ENCODE data around the gene CCDC12.

Gene CCDC12

DNA sequence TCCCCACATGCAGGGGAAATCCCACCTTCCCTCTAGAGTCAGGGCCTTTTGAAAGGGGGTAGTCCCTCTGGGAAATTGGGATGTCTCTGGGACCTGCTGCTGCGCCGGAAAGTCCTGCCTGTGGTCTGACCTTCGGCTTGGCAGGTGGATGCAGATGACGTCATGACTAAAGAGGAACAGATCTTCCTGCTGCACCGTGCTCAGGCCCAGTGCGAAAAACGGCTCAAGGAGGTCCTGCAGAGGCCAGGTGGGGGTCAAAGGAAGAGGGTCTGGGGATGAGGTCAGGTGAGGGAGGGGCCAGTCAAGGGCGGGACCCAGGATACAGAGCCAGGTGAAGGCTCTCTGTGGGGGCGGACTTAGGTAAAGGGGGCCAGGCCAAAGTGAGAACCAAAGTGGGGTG, 82.8 kb downstream of the CCDC12 start:
- DNase-seq (ENCODE audit: low read depth in 2 of 2), result no peak

DNA sequence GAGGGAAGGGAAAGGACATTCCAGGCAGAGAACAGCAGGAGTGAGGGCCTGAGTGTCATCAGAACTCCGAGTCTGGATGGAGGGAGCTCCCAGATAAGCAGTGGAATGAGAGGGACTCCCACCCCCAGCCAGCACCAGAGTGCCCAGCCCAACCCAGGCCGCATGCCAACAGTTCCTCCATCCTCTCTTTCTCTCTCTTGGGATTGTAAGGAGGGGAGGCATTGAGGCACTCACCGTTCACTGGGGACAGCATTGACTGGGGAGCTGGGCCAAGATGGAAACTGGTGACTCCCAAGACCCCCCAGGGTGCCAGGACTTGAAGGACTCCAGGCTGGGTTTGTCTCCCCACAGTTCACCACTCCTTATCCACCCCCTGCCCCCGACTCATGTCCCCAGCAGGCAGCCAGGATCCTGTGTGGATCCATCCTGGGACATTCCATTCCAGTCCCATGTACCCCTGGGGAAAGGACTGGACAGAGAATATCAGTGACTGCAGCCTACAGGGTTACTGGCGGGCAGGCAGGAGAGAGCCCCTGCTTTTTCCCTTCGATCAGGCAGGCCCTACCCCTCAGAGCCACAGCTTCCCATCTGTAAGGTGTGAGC, 83.3 kb downstream of the CCDC12 start:
- DNase-seq (ENCODE audit: low read depth in 2 of 2), result no peak

DNA sequence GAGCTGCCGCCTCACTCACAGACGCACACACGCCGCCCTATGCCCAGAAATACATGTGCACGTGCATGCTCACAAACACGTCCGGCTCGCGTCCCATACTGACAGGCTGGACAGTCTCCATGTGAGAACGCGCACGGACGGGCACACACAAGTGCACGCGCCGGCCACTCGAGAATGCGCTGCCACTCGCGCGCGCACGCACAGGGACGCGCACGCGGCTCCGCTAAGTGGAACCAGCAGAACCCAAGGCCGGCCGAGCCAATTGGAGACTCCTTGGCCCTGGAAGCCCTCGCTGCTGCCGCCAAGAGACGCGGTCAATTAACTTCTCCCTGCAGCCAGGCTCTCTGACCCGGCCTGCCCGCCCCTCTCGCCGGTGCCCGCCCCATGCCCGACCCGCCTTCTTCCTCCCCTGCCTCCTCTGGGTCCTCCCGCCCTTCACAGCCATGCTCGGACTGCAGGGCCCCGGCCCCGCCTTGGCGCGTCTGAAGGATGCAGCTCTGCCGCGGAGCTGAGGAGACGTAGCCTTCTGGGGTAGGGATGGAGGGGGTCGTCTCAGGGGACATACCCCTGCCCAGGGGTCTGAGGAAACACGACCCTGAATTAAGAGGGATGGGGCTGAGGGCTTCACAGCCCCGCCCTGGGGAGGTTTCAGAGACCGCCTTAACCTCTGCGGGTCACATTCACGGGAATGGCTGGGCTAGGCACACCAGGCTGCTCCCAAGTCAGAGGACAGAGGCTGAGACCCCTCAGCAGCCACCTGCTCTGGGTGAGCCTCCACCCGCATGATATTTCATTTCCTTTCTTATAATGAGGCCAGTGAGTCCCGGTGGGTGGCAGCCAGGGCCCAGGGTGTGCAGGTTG, 84.0 kb downstream of the CCDC12 start:
- no peak for DNase-seq (ENCODE audit: low read depth in 2 of 2)

DNA sequence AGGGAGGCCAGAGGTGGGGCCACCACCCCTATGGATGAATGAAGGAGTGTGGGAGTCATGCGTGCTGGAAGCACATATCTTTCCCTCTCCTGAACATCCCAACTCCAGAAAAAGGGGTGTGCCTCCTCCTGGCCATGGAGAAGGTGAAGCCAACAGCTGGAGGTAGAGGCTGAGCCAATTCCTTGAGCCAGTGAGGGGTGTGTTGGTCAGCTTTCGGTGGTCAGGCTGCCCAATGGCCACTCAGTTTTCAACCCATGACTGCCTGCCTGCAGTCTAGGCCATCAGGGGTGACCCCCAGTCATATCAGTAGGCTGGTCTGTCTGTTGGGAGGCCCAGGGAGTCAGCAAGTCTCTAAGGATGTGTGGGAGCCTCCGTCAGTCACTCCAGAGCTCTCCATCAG, 85.4 kb downstream of the CCDC12 start:
- no peak for DNase-seq (ENCODE audit: low read depth in 2 of 2)

DNA sequence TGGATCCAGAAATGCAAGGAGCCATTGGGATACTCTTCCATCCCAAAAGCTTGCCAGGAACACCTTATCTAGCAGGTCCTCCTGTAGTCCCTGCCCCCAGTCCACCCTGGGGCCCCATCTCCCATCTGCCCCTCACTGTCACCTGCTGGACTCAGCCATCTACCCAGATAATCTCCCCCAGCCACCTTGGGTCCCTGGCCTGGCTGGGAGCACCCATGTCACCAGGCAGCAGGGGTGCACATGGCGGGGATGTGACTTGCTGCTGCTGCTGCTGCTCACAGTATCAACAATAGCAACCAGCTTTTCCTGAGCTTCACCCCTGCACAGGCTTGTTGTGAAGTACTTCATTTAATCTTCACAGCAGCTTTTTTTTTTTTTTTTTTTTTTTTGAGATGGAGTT, 86.4 kb downstream of the CCDC12 start:
- DNase-seq (ENCODE audit: low read depth in 2 of 2), result no peak

DNA sequence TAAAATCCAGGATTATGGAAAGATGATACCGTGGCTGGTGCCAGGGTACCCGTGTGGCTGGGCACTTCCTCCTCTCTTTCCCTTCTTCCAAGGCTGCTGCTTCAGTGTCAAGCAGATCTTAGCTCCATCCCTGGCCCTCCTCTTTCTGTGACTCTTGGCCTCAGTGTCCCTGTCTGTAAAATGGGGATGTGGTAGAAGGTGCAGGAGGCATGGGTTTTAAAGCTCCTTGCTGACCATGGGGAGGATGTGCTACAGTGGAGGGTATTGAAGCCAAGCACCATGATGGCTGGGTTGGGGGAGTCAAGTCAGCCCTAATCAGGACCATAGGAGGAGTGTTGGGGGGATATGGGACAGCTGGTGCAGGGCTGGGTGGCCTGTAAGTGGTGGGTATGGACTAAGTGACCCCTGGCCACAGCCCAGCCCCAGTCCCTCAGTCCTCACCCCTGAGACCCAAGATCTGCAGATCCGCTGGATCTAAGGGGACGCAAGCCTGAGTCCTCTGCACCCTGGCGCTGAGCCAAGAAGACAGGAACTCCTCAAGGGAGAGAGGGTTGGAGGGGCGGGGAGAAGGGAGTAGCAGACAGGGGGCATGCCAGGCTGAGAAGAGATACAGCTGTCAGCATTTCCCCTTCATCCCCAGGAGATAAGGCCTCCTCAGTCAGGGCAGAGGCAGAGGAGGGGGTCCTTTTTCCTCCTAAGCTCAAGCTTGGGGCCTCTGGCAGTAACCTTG, 87.0 kb downstream of the CCDC12 start:
- no peak for DNase-seq (ENCODE audit: low read depth in 2 of 2)

DNA sequence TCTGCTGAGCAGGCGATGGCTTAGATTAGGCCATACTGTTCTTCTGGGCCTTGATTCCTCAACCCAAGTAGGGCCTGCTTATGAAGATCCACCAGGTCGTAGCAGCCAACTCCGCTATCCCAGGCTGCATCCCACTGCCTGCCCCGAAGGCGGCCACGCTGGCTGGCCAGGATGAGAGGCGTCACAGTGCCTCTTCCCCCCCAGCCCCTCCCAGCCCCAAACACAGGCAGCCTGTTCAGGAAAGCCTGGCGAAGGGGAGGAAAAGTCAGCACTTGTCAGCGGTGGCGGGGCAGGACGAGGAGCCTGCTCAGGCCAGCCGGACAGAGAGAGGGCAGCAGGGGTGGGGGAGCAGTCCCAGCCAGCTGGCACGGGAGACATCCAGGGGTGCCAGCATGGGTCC, 87.8 kb downstream of the CCDC12 start:
- no peak for DNase-seq (ENCODE audit: low read depth in 2 of 2)

DNA sequence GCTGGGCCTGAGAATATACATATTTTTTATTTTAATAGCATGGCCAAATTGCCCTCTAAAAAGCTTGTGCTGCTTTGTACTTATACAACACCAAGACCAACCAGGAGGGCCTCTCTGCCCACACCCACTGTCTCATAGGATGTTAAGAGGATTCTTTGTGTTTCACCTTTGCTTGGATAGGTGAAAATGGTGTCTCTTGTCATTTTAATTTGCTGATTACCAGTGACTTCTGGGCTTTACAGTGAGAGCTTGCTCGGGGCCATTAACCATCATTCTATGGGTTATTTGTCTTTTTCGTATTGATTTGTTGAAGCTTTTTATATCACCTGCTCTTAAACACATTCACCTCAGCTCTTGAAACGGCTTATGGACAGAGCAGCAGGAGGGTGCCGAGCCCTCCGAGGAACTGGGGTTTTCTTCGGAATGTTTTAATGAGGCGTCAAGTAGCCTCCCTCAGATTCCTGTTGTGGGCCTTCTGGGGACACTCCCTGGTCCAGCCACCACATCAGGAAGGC, 88.5 kb downstream of the CCDC12 start:
- DNase-seq (ENCODE audit: low read depth in 2 of 2), result no peak

DNA sequence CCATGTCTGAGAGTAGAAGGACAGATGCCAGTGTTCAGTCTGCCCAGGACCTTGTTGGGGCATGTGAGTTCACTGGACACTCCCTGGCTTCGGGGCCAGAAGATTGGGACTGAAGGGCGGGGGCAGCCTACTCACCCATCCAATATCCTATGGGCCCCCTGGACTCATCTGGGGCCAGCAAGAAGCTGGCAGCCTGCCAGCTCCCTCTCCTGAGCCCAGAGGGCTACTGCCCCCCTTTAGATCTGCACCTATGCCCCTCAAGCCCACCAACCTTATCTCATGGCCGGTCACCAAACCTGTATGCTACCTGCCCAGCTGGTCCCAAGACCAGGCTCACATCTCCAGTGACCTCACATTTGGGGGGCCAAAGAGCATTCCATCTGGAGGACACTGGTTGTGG, 90.9 kb downstream of the CCDC12 start:
- DNase-seq (ENCODE audit: low read depth in 2 of 2), result no peak

DNA sequence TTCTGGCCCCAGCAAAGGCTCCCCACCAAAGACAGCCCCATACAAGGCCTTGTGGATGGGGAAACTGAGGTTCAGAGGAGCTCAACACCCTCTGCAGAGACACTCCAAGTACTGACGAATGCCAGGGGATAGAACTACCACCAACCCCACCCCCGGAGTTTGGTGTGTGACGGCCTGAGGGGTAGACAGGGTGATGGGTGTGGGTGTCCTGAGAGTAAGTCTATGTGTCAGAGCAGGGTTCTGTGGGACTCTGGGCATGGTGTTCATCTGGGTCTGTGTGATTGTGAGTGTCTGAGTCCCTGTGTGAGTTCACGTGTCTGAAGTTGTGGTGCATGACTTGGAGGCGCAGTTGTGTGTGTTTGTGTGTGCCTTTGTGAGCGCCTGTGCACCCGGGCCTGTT, 91.6 kb downstream of the CCDC12 start:
- no peak for DNase-seq (ENCODE audit: low read depth in 2 of 2)

DNA sequence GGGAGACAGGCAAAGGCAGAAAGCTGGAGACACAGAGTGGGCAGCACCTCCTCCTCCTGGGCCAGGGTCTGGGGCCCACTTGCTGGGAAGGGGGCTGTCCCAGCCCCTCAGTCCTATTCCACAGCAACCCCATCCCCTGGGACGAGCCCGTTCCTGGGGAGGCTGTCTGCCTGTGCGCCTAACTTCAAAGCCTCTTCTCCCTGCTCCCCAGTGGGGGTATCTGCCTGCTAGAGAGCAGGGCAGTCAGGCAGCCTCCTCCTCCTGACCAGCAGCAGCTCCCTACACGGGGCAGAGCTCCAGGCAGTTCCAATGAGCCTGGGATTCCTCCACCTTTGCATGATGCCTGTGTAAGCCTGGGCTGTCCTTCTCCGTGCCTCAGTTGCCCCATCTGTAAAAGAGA, 92.1 kb downstream of the CCDC12 start:
- no peak for DNase-seq (ENCODE audit: low read depth in 2 of 2)

DNA sequence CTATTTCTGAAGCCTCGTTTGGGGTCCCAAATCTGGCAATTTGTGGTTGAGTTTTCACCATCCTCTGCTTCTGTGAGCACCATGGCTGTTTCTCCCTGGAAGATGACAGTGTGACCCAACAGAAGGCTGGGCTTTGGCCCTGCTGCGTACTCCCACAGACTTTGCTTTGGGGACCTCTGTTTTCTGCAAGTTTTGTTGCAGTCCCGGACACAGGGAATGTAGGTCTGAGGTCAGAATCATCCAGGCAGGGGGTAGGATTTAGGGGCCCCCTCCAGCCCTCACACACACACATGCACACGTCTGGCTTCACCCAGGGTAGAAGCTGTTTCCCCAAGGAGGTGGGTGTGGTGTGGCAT, 92.7 kb downstream of the CCDC12 start:
- no peak for DNase-seq (ENCODE audit: low read depth in 2 of 2)

DNA sequence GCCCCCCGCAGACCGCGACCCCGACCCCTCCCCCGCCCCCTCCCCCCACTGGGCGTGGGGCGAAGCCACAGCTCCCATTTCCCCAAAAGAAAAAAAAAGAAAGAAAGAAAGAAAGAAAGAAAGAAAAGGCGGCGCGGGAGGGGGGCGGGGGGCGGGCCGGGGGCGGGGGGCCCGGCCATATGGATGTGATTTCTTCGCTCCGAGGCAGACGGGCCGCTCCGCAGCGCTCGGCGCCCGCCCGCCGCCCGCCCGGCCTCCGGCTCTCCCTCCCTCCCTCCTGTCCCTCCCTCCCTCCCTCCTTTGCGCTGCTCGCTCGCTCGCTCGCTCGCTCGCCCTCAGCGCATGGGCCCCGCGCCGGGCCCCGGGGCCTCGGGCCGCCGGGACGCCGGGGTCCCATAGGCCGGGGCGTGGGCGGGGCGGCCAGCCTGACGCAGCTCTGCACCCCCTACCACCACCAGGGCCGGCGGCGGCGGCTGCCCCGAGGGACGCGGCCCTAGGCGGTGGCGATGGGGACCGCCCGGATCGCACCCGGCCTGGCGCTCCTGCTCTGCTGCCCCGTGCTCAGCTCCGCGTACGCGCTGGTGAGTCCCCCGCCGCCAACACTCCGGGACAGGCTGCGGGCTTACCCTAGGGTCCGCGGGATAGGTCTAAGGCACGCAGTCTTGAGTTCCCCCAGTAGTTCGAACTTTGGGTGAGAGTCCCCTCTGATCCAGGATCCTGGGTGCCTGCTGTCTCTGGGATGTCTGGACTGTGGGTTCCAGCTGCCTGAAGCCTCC, 93.3 kb downstream of the CCDC12 start:
- no peak for DNase-seq (ENCODE audit: low read depth in 2 of 2)

DNA sequence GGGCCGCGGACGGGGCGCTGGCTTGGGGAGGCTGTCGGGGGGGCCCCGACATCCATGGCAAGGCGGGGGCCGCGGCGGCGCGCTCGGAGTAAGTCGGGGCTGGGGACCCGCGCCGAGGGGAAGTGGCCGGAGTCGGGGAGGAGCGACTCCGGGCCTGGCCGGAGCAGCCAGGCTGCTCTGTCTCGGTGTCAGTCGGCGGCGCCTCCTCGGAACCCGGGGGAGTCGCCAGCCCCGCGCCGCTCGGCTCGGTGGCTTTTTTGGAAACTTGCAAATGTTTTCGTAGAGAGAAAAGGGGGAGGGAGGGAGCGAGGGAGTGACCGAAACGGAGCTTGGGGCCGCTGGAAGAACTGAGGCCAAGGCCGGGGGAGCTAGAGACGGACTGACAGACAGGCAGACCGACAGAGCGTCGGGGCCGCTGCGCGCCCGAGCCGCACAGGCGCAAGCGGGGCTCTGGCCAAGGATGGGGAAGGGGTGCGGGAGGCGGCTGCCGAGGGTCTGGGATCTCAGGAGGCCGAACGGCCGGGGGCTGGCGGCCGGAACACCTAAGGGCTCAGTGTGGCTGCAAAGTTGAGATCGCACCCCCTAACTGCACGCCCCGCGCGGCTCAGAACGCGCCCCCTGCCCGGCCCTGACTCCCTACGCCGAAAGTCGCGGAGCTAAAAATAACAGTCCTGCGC, 94.0 kb downstream of the CCDC12 start:
- DNase-seq (ENCODE audit: low read depth in 2 of 2), result no peak

DNA sequence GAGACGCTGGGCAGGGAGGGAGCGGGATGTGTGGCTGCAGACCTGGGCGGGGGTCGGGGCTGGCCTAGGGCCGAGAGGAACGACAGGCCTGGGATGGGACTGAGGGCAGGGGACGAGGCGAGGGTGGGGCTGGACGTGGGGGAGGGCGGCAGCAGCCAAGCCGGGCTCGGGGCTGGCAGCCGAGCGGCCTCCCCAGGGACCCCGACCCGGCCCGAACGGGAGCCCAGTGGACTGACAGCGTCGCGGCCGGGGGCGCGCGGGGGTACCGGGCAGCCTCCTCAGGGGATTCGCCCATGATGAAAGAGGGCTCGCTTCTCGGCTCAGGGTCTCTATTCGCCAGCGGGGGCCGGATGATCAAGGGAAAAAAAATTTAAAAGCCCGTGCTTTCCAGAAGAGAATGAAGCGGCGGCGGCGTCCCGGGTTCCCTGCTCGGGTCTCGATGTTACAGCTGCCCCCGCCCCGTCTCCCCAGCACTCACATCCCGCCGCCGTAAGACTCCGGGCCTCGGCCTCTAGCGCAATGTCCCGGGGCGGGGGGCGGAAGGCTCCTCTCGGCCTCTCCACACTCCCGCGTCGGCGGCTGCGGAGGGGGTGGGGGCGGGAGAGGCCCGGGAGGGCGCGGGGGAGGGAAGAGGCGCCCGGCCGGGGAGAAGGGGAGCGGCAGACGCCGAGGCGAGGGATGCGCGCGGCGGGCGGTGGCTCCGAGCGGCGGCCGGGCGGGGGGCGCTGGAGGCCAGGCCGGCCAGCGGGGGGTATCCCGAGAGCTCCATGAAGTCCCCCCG, 94.8 kb downstream of the CCDC12 start:
- DNase-seq (ENCODE audit: low read depth in 2 of 2), result no peak

DNA sequence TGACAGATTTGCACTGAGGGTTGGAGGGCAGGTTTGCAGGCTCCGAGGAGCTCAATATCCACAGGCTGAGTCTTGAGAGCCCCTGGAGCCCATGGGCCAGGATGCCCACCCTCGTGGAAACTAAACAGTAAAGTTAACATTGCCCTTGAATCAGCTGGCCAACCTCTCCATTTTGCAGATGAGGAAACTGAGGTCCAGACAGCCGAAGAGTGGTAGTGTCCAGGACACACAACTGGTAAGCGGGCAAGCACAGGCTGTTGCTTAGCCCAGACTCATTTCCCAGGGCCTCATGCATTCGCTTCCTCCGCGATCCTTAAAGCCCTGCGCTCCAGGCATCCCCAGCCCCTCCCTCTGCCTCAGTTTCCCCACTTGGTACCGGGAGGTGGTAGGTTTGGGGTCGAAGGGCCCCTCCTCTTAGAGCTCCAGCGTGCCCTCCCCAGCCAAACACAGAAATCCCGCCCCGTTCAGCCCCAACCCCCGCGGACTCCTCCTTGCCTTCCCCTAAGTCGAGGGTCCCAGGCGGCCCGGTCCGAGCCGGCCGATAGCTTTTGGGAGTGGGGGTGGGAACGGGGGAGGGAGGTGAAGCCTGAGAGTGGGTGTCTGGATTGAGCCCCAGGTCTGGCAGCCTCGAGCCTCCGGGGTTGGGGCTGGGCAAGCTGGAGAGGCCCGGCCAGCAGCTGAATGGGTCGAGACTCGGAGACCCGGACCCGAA, 95.5 kb downstream of the CCDC12 start:
- no peak for DNase-seq (ENCODE audit: low read depth in 2 of 2)

DNA sequence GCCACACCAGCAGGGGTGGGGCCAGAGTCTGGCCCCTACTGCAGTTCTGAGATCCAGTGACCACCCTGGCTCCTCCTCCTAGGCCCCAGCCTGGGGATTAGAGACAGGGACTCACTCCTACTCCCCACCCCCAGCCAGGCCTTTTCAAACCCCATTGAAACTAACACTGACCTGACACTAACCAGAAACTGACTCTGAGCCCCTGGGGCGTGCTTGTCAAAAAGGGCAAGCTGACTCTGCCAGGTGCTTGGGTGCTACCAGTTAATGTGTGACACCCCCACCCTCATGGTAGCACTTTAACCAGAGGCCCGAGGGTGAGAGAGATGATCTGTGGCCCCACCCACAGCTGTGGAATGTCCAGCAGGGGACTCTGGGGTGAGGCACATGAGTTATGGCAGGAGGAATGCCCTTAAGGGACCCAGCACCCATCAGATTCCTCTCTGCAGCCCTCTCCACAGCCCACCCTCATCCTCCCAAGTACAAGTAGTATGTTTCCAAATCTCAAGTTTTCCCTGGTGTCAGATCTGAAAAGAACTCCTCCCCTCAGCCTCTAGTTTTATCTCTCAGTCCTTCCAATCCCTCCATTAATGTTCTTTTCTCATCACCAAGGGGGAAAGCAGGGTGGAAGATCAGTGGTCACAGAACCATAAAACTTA, 97.6 kb downstream of the CCDC12 start:
- no peak for DNase-seq (ENCODE audit: low read depth in 2 of 2)

DNA sequence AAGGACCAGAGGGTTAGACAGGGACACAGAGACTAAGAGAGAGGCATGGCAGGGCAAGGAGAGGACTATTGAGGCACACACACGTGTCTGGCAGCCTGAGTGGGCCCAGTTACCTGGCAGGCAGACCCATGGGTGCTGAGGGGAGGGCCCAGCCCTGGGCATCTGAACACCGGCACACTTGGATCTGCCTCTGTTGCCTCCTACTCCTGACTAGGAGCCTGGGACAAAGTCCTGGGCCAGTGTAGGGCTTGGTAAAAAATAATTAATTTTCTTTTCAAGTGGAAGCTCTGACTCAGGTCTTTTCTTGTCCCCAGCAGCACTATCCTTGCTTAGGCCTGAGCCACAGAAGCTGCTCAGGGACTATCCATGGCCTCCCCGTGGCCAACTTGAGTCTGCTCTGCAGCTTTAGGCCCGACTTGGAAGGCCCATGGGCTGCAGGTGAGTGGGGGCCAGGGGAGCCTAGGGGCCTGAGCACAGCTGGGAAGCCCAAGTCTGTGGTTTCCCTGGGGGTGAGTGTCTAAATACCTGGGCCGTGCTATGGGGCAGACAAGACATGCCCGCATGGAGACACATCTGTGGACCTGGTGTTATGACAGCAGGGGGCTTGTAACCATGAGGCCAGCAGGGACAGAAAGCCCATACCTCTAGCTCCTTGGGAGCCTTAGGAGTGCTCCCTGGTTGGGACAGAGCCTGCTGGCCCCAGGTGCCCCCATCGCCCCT, 99.0 kb downstream of the CCDC12 start, which contains the start of gene PTH1R:
TSS of gene PTH1R (plus strand) at position 316 of the 720 bp plus-strand sequence. CDS start 5,839 bp downstream, outside the sequence.
- DNase-seq (ENCODE audit: low read depth in 2 of 2), result no peak
